HG03571 (cell line): ENCODE results near the gene TNIP3.

ENCODE experiments used
- ATAC-seq: cut with Tn5 transposase; IDR thresholded peaks from one replicate; pipeline ENCODE4 v1.9.1; 2021; ENCODE audit not compliant: unreplicated experiment

Gene TNIP3

DNA sequence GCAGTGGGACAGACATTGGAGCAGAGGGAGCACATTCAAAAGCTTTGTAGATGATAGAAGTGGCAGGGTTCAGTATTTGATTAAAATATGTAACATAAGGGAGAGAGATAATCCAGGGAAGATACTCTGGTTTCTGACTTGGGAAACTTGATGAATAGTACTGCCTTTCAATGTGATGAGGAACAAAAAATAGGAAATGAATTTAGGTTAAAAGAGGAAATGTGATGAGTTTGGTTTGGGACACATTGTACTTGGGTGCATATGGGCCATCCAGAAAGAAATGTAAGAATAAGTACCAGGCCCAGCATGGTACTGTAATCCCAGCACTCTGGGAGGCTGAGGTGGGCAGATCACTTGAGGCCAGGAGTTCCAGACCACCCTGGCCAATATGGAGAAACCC is 70.9 kb downstream of the TNIP3 start:
- no peak for ATAC-seq

DNA sequence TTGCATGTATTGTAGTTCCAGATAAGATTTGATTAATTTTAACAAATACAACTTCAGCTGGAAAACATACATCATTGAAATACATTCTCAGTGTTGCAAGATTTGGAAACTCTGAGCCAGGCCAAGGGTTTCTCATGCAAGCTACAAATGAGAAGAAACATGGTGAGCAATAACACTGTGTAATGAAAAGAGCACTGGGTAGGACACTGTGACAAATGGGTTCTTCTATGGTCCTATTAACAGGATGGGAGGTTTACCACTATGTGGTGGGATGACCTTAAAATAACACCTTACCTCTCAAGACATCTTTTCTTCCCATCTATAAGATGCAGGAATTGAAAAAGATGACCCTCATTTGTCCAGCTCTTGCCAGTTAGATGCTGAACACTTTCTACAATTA is 72.2 kb downstream of the TNIP3 start:
- ATAC-seq = no peak

GRCh38 chr4:121088867-121089266 is 75.3 kb downstream of the TNIP3 start:
- ATAC-seq = no peak
